Progenitor cell of endocrine pancreas (in vitro differentiated cells): ENCODE measurements around the gene ATP4B. TPM values are rescaled to one million over a fixed set of nuclear protein-coding genes. Genes with fewer than 3 reads are reported as not detected.

ENCODE experiments used
- DNase-seq: peaks from one replicate; pipeline ENCODE4 v3.0.0; 2021; ENCODE audit warnings: low spot score; ENCODE audit not compliant: unreplicated experiment
- H3K27ac Mint-ChIP-seq: 2 replicates; pipeline ENCODE4 v1.8.0; 2021; ENCODE audit warnings: mild to moderate bottlenecking, moderate library complexity, mixed read lengths
- H3K27me3 Mint-ChIP-seq: 2 replicates; pipeline ENCODE4 v1.8.0; 2021; ENCODE audit warnings: mixed read lengths
- H3K36me3 Mint-ChIP-seq: 2 replicates; pipeline ENCODE4 v1.8.0; 2022; ENCODE audit warnings: mixed read lengths; ENCODE audit not compliant: insufficient read depth
- H3K4me1 Mint-ChIP-seq: 2 replicates; pipeline ENCODE4 v1.8.0; 2021; ENCODE audit warnings: low read depth, mixed read lengths
- H3K4me3 Mint-ChIP-seq: 2 replicates; pipeline ENCODE4 v1.8.0; 2021; ENCODE audit warnings: low read depth, mild to moderate bottlenecking, moderate library complexity, mixed read lengths
- H3K9me3 Mint-ChIP-seq: 2 replicates; pipeline ENCODE4 v1.8.0; 2021; ENCODE audit warnings: low read depth, mixed read lengths
- CTCF ChIP-seq: fragments of 200-600 bp; sonication (generic); IDR thresholded peaks from one replicate; pipeline ENCODE4 v1.5.0; 2021; ENCODE audit warnings: antibody characterized with exemption, mild to moderate bottlenecking; ENCODE audit not compliant: unreplicated experiment
- long read RNA-seq: library from polyadenylated mRNA; unstranded; transcript quantifications from one replicate; pipeline ENCODE4 v2.0.0, GENCODE V29; 2020
- total RNA-seq: library from RNA; stranded (reverse); gene quantifications from 2 replicates; pipeline ENCODE4 v1.2.1, GENCODE V29; 2021

The ATP4B gene
- total RNA-seq = not detected in 2 replicates
- long read RNA-seq = 0 reads

- H3K9me3 Mint-ChIP-seq = peaks cover 17% of the 10 kb centered on the region
Observed at GRCh38 chr13:113657851-113658741, at the start of gene ATP4B. TSS of gene ATP4B (minus strand) at chr13:113658198. CDS start at chr13:113658144, 54 bp downstream.

GRCh38 chr13:113672002-113672651, 14.1 kb upstream of the ATP4B start:
- no peak overlapping the region for H3K4me3 Mint-ChIP-seq
- no peaks in the 10 kb centered on the region for H3K36me3 Mint-ChIP-seq
- DNase-seq = no peak
- H3K27me3 Mint-ChIP-seq = peaks cover 9% of the 10 kb centered on the region
- no peaks in the 10 kb centered on the region for H3K9me3 Mint-ChIP-seq
- TF ChIP-seq CTCF = no peak
- H3K4me1 Mint-ChIP-seq = no peaks in the 10 kb centered on the region
- no peak overlapping the region for H3K27ac Mint-ChIP-seq

More at GRCh38 chr13:113657851-113658741, at the start of gene ATP4B:
- no peak for DNase-seq
- Mint-ChIP-seq H3K4me3 (no peak within 1 kb of the TSS), H3K36me3 (peaks cover 1% of the 10 kb centered on the region), H3K27ac (no peak within 1 kb of the TSS), H3K27me3 (no peaks in the 10 kb centered on the region), H3K4me1 (peaks cover 2% of the 10 kb centered on the region)
- no peak for TF ChIP-seq CTCF

- no peak for DNase-seq
- no peaks in the 10 kb centered on the region for H3K9me3 Mint-ChIP-seq
- peaks cover 4% of the 10 kb centered on the region for H3K4me1 Mint-ChIP-seq
- no peak overlapping the region for H3K27ac Mint-ChIP-seq
- peaks cover 9% of the 10 kb centered on the region for H3K27me3 Mint-ChIP-seq
- no peaks in the 10 kb centered on the region for H3K36me3 Mint-ChIP-seq
- no peak overlapping the region for H3K4me3 Mint-ChIP-seq
- TF ChIP-seq CTCF = no peak
Observed at GRCh38 chr13:113671066-113672001, 13.3 kb upstream of the ATP4B start.

GRCh38 chr13:113670541-113670940, 12.5 kb upstream of the ATP4B start:
- Mint-ChIP-seq H3K9me3 (no peaks in the 10 kb centered on the region), H3K27ac (no peak overlapping the region), H3K4me1 (peaks cover 4% of the 10 kb centered on the region), H3K27me3 (peaks cover 9% of the 10 kb centered on the region), H3K36me3 (no peaks in the 10 kb centered on the region), H3K4me3 (no peak overlapping the region)
- DNase-seq = no peak
- TF ChIP-seq CTCF = no peak
